GM21447 (cell line): Measurements from ENCODE around the gene IRF3.
"Not testable (repeated sequence)": the region's sequence is repeated elsewhere in the genome, so short reads cannot be mapped to it uniquely, and the experiment has no call there.

ENCODE experiments used
- ATAC-seq: cut with Tn5 transposase; IDR thresholded peaks from one replicate; pipeline ENCODE4 v1.9.1; 2021; ENCODE audit not compliant: unreplicated experiment

The IRF3 gene

DNA sequence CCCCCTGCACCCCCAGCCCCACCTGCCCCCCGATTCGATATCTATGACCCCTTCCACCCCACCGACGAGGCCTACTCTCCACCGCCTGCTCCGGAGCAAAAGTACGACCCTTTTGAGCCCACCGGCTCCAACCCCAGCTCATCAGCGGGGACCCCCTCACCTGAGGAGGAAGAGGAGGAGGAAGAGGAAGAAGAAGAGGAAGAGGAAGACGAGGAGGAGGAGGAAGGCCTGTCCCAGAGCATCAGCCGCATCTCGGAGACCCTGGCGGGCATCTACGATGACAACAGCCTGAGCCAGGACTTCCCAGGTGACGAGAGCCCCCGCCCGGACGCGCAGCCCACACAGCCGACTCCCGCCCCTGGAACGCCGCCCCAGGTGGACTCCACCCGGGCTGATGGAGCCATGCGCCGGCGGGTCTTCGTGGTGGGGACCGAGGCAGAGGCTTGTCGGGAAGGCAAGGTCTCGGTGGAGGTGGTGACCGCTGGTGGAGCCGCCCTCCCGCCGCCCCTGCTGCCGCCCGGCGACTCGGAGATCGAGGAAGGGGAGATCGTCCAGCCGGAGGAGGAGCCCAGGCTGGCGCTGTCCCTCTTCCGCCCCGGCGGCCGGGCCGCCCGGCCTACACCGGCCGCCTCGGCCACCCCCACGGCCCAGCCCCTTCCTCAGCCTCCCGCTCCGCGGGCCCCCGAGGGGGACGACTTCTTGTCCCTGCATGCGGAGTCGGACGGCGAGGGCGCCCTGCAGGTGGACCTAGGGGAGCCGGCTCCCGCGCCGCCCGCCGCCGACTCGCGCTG, 14.4 kb downstream of the IRF3 start:
- ATAC-seq = no peak

DNA sequence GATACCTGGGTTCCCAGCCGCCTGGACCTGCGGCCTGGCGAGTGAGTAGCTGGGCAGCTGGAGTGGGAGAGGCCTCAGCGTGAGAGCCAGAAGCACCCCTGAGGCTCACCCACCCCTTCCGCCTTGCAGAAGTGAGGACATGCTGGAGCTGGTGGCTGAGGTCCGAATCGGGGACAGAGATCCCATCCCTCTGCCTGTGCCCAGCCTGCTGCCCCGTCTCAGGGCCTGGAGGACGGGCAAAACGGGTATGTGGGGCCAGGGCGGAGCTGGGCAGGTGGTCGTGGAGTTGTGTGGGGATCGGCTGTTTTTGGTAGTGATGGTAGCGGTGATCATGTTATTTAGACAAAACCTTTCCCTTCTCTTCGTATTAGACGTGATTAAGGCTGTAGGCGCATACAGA, 19.1 kb downstream of the IRF3 start:
- ATAC-seq = no peak

DNA sequence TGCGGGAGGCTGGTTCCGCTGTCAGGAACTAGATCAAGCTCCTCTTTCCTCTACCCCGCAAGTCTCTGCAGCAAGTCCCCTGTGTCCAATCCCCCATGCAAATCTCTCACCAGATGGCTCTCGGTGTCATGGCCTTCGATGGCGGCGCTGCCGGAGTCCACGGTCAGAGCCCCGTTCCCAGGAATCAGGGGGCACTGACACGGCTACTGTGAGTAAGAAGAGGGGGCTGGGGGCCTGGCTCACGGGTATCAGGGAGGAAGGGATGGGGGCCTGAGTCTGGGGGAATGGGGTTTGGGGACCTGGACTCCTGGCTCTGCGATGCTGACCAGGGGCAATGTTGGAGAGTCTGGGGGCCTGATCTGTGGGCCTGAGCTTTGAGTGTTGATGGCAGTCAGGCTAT, 19.7 kb downstream of the IRF3 start:
- ATAC-seq = no peak

DNA sequence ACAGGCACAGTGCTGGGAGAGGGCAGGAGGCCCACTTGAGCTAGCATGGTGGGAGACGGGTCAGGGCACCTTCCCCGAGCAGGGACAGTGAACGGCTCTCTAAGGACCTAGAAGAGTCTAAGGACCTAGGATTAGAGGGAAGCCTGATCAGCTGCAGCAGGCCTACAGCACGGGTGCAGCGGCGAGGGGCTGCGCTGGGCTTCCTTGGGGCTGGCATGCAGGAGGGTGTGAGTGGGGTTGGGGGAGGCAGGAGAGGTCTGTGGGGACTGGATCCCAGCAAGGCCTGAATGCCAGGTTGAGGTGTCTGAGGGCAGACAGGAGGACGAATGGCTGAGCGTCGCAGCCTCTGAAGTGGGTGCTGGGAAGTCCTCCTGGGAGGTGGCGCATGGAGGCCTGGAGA, 20.1 kb downstream of the IRF3 start:
- no peak for ATAC-seq

DNA sequence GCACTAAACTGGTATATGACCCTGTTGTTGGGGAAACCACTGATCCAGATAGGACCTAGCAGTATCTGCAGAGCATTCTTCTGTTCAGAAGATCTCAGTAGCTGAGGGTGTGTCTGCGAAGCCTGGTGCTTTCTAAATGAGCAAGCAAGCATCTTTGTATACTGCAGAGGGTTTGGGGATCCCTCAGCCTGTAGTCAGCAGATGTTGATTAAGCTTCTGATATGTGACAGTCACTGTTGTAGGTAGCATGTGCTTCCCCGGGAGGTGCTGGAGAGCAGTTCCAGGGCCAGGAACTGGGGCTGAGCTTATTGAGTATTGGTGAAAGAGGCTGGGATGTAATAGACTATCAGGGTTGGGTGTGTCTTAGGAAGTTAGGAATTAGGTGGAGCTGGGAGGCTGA, 22.2 kb downstream of the IRF3 start:
- no peak for ATAC-seq

DNA sequence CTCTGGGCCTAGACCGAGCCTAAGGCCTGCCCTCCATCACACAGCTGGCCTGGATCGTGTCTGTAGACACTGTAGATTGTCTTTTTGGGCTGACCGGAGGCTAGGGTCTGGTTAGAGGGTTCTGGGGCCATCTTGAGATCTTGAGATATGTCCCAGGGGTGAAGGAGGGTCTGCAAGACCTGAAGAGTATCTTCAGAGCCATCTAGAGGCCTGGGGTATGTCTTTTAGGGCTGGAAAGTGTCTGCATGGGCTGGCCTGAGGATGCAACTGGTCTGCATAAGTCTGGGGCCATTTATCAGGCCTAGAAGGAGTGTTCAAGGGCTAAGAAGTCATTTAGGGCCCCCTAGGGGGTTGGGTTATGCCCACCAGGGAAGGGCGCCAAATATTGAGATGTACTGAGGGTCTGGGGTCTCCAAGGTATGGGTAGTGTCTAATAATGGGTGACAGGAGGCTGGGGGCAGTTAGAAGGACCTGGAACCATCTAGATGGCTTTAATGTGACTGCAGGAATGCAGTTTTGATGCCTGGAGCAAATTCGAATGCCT, 23.1 kb downstream of the IRF3 start:
- ATAC-seq = no peak

DNA sequence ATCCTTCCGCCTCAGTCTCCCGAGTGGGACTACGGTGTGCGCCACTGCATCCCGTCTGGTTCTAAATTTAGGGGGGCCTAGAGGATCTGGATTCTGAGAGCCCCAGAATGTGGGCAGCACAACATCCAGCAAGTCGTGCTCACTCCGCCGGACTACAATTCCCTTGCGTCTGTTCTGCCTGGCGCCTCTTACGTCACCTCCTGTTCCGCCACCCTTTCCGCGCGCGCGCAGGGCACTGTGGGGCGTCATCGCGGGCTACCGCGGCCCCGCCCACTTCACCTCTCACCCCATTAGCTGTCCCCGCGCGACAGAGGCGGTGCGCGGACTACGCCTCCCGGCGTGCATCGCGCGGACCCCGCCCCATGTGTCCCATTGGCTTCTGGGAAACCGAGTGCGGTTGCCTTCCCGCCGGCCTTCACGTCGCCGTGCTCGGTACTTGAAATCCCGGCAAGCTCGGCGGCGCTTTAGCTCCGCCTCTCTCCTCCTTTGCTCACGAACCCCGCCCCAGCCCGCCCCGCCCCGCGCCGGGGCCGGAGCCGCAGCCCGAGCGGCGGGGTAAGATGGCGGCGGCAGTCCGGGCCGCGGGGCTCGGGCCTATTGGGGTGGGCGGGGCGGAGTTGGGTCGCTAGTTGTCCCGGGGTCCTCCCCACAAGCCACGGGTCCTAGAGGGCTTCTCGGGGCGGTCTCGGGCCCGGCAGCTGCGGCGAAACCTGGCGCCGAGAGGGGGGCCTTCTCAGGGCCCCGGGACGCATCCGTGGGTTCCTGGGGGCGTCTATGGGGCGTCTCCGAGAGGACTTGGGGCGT, 23.8 kb downstream of the IRF3 start, which contains the start of gene SCAF1:
Gene SCAF1 (plus strand): TSS at position 522 of the 804 bp plus-strand sequence. CDS start 2,818 bp downstream, outside the sequence.
- peak; percentile 49 for ATAC-seq

DNA sequence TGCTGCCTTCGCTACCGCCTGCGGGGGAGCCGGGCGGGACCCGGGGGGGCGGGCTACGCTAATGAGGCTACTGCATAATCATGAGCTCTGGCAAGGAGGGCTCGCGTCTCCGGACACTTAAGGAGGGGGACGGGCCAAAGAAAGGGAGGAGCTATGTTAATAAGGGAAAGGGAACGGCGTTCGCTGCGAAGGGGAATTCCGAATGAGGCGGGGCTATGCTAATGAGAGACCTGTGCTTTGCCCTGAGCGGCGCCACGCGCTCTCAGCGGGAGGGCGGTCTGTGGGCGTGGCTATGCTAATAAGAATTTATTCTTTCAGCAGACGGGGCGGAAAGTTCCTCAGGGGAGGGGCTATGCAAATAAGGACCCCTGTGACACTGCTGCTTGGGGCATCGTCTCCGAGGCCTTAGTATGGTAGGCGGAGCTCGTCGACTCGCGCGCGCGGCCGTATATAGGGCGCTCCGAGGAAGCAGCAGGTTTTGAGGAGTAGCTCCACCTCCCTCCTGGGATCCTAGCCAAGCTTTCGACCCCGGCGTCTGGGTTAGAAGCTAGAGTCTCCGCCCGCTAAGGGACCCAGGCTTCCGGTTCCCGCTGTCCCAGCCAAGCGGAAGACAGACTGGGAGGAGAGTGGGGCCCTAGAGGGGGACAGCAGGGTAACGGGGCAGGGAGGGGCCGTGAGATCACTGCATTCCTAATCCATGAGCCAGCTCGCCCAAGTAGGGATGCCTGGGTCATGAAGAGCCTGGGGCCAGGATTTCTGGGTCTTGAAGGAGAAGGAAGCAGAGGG, 25.4 kb downstream of the IRF3 start, which contains the start of gene RRAS:
Gene RRAS (minus strand): TSS at position 31 of the 786 bp plus-strand sequence. CDS start 45 bp downstream, outside the sequence.
- peak; percentile 56 for ATAC-seq

DNA sequence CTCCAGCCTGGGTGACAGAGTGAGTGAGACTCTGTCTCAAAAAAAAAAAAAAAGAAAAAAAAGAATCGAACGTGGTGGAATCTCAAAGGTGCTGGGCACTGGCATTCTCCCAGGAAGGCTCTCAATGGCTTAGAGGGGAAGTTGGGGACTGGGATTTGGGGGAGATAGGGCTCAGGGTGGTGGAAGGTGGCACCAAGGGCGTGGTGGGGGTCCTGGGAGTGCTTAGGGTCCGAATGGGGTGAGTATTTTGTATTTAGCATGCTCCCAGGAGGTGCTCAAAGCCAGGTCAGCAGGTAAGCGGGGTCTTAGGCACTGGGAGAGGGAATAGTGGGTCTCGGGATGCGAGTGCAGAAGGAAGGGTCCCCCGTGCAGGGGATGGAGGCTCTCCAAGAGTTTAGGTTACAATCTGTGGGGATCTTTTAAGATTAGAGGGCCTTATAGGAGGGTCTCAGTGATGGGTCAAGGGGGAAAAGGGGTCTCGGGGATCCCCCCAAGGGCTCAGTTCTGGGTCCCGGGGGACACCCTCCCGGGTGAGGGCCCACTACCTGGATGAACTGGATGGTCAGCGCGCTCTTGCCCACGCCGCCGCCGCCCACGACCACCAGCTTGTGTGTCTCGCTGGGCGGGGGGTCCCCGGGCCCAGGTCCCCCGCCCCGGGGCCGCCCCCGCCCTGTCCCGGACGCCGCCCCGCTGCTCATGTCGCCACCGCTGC, 26.1 kb downstream of the IRF3 start:
- ATAC-seq = no peak

DNA sequence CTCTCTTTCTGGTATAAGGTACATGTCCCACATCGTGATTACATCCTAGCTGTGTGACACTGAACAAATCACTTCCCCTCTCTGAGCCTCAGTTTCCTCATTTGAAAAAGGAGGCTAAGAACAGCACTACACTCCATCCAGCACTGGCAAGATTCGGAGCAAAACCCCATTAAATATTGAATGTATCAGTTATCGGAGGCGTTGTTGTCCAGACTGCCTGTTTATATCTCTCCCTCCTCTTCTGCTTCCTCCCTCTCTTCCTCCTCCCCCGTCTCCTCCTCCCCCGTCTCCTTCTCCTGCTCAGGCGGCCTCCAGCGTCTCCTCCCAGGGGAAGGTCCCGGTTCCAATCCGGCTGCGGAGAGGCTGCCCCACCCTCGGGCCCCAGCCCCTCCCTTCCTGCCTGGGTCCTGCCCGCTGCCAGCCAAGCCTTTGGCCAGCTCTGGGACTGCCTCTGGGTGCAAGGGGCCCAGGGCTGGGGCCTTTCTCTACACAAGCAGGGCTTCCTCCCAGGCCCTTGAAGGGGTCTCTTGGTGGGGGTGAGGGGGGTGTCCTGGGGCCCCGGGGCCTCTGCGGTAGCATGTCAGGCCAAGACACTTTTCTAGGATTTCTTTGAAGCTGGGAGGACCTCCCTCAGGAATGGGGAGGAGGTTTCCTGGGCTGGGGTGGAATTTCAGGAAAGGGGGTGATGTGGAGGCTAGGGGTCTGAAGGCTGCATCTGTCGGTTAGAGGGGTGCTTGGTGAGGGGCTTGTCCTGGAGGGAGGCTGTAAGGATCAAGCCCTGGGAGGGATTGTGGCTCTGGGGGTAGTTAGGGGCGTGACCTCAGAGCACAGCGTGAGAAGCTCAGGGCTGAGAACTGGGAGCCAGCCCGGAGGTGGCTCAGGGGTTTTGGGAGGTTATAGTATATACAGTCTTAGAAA, 27.6 kb downstream of the IRF3 start:
- no peak for ATAC-seq

DNA sequence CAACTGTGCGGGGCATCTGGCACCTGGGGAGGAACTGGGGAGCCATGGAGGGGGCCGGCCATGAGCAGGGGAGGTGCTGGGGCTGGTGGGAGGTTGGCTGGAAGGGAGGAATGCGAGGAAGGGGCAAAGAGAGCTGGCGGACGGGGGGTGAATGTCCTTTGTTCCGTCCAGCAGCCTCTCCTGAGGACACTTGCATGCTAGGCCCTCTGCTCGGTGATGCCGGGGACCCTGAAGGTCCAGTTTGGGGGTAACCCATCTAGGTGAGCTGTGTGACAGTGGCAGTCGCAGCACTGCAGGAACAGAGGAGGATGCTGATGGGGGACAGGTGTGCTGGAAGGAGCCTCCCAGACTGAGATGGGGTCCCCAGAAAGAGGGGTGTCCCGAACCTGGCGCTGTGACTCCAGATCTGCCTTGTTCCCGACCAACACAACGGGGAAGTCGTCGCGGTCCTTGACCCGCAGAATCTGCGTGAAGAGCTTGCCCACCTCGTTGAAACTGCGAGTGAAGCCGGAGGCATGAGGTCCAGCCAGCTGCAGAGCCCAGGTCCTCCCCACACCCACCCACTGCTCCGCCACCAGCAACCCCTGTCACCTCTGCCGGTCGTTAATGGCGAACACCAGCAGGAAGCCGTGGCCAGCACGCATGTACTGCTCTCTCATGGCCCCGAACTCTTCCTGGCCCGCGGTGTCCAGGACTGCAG, 29.3 kb downstream of the IRF3 start:
- ATAC-seq = no peak

DNA sequence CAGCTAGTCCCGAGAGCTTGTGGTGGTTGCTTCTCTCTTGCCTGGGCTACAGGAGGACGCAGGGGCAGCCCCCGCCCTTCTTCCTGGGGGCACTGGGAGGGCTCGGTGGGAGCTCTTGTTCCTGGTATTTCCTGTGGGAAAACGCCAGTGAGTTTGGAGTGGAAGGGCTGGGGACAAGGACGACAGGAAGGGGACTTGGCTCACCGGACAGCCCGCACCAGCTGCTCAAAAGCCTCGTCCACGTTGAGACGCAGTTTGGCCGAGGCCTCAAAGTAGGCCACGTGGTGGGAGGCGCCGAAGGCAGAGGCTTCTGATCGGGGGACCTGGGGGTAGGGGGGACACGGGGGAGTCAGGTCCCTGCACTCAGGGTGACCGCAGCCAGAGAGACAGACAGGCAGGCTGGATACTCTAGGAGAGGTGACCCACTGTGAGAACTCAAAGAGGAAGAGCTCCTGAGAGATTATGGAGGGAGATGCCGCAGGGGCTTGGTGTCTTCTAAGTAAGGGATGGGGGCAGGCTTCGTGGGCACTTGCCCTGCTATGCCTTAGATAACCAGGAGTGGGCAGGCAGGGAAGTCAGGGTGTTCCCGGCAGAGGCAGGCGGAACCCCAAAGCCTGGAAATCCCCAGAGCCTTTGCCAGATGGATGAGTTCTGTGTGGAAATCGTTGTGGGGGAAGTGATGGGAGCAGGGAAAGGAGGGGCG, 30.0 kb downstream of the IRF3 start:
- no peak for ATAC-seq

DNA sequence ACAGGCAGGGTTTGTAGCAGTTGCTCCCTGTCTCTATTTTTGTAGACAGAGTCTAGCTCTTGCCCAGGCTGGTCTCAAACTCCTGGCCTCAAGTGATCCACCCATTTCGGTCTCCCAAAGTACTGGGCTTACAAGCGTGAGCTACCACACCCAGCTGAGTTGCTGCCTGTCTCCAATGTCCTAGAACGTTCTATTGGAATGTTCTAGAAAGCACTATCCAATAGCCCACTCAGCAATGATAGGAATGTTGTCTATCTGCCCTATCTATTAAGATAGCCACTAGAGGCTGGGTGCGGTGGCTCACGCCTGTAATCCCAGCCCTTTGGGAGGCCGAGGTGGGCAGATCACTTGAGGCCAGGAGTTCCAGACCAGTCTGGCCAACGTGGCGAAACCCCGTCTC, 32.4 kb downstream of the IRF3 start:
- ATAC-seq = not testable (repeated sequence)

DNA sequence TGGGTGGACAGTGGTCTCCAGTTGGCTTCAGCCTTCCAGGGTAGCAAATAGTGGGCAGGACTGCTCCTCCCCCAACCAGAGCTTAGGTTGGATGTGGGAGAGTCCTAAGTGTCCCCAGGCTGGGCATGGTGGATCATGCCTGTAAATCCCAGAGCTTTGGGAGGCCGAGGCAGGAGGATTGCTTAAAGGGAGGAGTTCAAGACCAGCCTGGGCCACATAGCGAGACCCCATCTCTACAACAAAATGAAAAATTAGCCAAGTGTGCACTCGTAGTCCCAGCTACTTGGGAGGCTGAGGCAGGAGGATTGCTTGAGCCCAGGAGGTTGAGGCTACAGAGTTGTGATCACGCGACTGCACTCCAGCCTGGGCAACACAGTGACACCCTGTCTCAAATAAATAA, 33.1 kb downstream of the IRF3 start:
- no peak for ATAC-seq

DNA sequence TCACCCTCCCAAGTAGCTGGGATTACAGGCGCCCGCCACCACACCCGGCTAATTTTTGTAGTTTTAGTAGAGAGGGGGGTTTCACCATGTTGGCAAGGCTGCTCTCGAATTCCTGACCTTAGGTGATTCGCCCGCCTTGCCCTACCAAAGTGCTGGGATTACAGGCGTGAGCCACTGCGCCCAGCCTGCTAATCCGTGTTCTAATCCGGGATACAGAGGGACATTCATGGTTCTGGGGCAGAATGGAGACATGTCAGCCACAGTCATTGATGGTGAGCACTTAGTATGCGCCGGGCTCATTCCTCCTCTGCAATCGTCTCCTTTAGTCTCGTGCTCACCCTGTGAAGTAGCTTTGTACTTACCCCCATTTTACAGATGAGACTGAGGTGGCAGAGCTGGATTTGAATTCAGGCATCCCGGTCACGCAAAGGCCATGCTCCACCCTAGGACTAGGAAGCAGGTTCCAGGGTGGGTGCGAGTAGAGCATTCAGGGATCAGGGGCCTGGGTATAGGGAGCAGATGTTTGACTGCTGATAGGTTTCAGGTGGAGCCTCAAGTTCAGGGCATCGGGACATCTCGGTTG, 34.0 kb downstream of the IRF3 start:
- ATAC-seq = no peak

DNA sequence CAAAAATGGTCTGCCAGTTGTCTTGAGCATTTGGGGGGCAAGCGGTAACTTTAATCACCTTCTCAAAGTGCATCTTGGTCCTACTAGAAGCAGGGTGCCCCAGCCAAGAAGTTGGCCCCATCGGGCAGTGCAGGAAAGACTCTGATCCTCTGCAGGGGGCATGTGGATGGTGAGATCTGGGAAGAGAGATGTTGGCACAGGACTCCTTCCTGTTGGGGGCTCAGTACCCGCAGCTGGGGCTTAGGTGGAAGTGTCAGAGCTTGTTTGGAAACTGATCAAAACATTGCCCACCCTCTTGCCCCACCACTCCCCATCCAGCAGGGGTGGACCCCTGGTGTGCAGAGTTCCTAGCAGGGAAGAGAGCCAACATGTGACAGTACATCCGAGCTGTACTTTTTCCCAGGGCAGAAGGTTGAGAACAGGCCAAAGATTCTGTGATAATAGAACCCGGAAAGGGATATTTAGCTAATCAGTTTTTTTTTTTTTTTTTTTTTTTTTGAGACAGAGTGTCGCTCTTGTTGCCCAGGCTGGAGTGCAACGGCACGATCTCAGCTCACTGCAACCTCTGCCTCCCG, 34.6 kb downstream of the IRF3 start:
- ATAC-seq = no peak

DNA sequence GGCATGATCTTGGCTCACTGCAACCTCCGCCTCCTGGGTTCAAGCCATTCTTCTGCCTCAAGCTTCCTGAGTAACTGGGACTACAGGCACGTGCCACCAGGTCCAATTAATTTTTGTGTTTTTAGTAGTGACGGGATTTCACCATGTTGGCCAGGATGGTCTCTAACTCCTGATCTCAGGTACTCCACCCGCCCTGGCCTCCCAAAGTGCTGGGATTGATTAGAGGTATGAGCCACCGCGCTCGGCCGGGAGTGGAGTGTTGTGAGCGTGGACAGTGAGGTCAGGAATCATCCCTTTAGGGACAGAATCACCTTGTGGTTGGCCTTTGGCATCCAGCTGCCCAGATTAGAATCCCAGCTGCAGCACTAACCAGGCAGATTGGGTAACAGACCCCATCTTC, 36.0 kb downstream of the IRF3 start:
- ATAC-seq = no peak
